H9 (cell line): ENCODE results near the gene FRK. TPM values are rescaled to one million over a fixed set of nuclear protein-coding genes. Genes with fewer than 3 reads are reported as not detected.

ENCODE experiments used
- DNase-seq: peaks from one replicate; pipeline ENCODE4 v3.0.0-alpha.2; 2017
- H2AFZ ChIP-seq: one replicate; pipeline ENCODE4 v1.6.1; 2013; ENCODE audit warnings: mild to moderate bottlenecking, low read length, control low read depth, moderate library complexity
- H2AK5ac ChIP-seq: 2 replicates; pipeline ENCODE4 v1.6.1; 2013; ENCODE audit warnings: low read length, control low read depth, mixed read lengths; ENCODE audit not compliant: insufficient read length
- H2BK120ac ChIP-seq: one replicate; pipeline ENCODE4 v1.6.1; 2013; ENCODE audit warnings: low read depth, mild to moderate bottlenecking, low read length, control low read depth, inconsistent platforms; ENCODE audit not compliant: poor library complexity, severe bottlenecking
- H2BK12ac ChIP-seq: 2 replicates; pipeline ENCODE4 v1.6.1; 2013; ENCODE audit warnings: low read length, control low read depth, mixed read lengths, low read depth; ENCODE audit not compliant: insufficient read length
- H2BK15ac ChIP-seq: 2 replicates; pipeline ENCODE4 v1.6.1; 2013; ENCODE audit warnings: low read depth, low read length, control low read depth
- H2BK20ac ChIP-seq: one replicate; pipeline ENCODE4 v1.6.1; 2013; ENCODE audit warnings: low read depth, mild to moderate bottlenecking, low read length, control low read depth, inconsistent platforms; ENCODE audit not compliant: poor library complexity, severe bottlenecking
- H2BK5ac ChIP-seq: 2 replicates; pipeline ENCODE4 v1.6.1; 2013; ENCODE audit warnings: low read length, control low read depth, mixed read lengths; ENCODE audit not compliant: insufficient read length
- H3K14ac ChIP-seq: 2 replicates; pipeline ENCODE4 v1.6.1; 2013; ENCODE audit warnings: low read length, control low read depth; ENCODE audit not compliant: insufficient read depth
- H3K18ac ChIP-seq: 2 replicates; pipeline ENCODE4 v1.6.1; 2013; ENCODE audit warnings: low read depth, mild to moderate bottlenecking, mixed read lengths, low read length, control low read depth; ENCODE audit not compliant: insufficient read length
- H3K23ac ChIP-seq: 2 replicates; pipeline ENCODE4 v1.6.1; 2013; ENCODE audit warnings: low read length, control low read depth, mixed read lengths, low read depth; ENCODE audit not compliant: insufficient read length
- H3K23me2 ChIP-seq: 2 replicates; pipeline ENCODE4 v1.6.1; 2013; ENCODE audit warnings: low read depth, mild to moderate bottlenecking, mixed read lengths, low read length, control low read depth; ENCODE audit not compliant: insufficient read length, poor library complexity, severe bottlenecking
- H3K27ac ChIP-seq: 2 replicates; pipeline ENCODE4 v1.5.1; 2013; ENCODE audit warnings: low read length, control low read depth, mixed read lengths, low read depth; ENCODE audit not compliant: insufficient read length
- H3K27me3 ChIP-seq: 2 replicates; pipeline ENCODE4 v1.6.1; 2013; ENCODE audit warnings: low read length, control low read depth, inconsistent platforms; ENCODE audit not compliant: insufficient read depth
- H3K4ac ChIP-seq: 2 replicates; pipeline ENCODE4 v1.6.1; 2013; ENCODE audit warnings: low read depth, mild to moderate bottlenecking, control low read depth, inconsistent platforms, low read length, moderate library complexity
- H3K4me1 ChIP-seq: 2 replicates; pipeline ENCODE4 v1.6.1; 2013; ENCODE audit warnings: low read length, control low read depth, inconsistent platforms; ENCODE audit not compliant: insufficient read depth
- H3K4me2 ChIP-seq: 2 replicates; pipeline ENCODE4 v1.6.1; 2013; ENCODE audit warnings: low read length, control low read depth, mixed read lengths; ENCODE audit not compliant: insufficient read length, insufficient read depth
- H3K56ac ChIP-seq: 2 replicates; pipeline ENCODE4 v1.6.1; 2013; ENCODE audit warnings: low read depth, mild to moderate bottlenecking, mixed read lengths, low read length, control low read depth; ENCODE audit not compliant: insufficient read length
- H3K79me1 ChIP-seq: 2 replicates; pipeline ENCODE4 v1.6.1; 2013; ENCODE audit warnings: low read depth, mild to moderate bottlenecking, moderate library complexity, low read length, control low read depth, inconsistent platforms; ENCODE audit not compliant: insufficient read depth, poor library complexity, severe bottlenecking
- H3K79me2 ChIP-seq: 2 replicates; pipeline ENCODE4 v1.6.1; 2013; ENCODE audit warnings: low read length, control low read depth, inconsistent platforms; ENCODE audit not compliant: insufficient read depth
- H3K9ac ChIP-seq: 2 replicates; pipeline ENCODE4 v1.6.1; 2013; ENCODE audit warnings: low read length, control low read depth, mixed read lengths; ENCODE audit not compliant: insufficient read length; ENCODE audit errors: extremely low read depth
- H3K9me3 ChIP-seq: one replicate; pipeline ENCODE4 v1.6.1; 2013; ENCODE audit warnings: low read depth, low read length, inconsistent platforms; ENCODE audit not compliant: control insufficient read depth
- H3T11ph ChIP-seq: one replicate; pipeline ENCODE4 v1.6.1; 2013; ENCODE audit warnings: mild to moderate bottlenecking, low read length, control low read depth, inconsistent platforms
- H4K20me1 ChIP-seq: one replicate; pipeline ENCODE4 v1.6.1; 2013; ENCODE audit not compliant: control insufficient read depth, insufficient read length, insufficient read depth
- H4K5ac ChIP-seq: 2 replicates; pipeline ENCODE4 v1.6.1; 2013; ENCODE audit warnings: low read depth, mild to moderate bottlenecking, mixed read lengths, low read length, control low read depth; ENCODE audit not compliant: insufficient read length
- H4K8ac ChIP-seq: replicated peaks from 2 replicates; pipeline ENCODE4 v1.6.1; 2013; ENCODE audit warnings: low read length, control low read depth, mixed read lengths, low read depth; ENCODE audit not compliant: insufficient read length
- H4K91ac ChIP-seq: 2 replicates; pipeline ENCODE4 v1.6.1; 2013; ENCODE audit warnings: low read depth, mild to moderate bottlenecking, moderate library complexity, mixed read lengths, low read length, control low read depth; ENCODE audit not compliant: insufficient read length
- H3K27ac Mint-ChIP-seq, 3 experiments: 2 replicates in 2 of 3; 3 replicates in 1 of 3; pipeline ENCODE4 v1.8.0; 2020 to 2021; ENCODE audit warnings: mixed read lengths in 3 of 3, mild to moderate bottlenecking in 1 of 3, moderate library complexity in 1 of 3
- H3K27me3 Mint-ChIP-seq: 2 replicates; pipeline ENCODE4 v1.8.0; 2021; ENCODE audit warnings: low read depth, mild to moderate bottlenecking, moderate library complexity, mixed read lengths
- H3K36me3 Mint-ChIP-seq, 3 experiments: 2 replicates in 2 of 3; 3 replicates in 1 of 3; pipeline ENCODE4 v1.8.0; 2020 to 2021; ENCODE audit warnings: low read depth in 3 of 3, mixed read lengths in 3 of 3; ENCODE audit not compliant: insufficient read depth in 1 of 3
- H3K4me1 Mint-ChIP-seq, 2 experiments: 2 replicates each; pipeline ENCODE4 v1.8.0; 2020; ENCODE audit warnings: mixed read lengths in 2 of 2
- H3K4me3 Mint-ChIP-seq, 2 experiments: 2 replicates in 1 of 2; 3 replicates in 1 of 2; pipeline ENCODE4 v1.8.0; 2020 to 2021; ENCODE audit warnings: mild to moderate bottlenecking in 2 of 2, mixed read lengths in 2 of 2, moderate library complexity in 1 of 2
- H3K9me3 Mint-ChIP-seq, 2 experiments: 2 replicates in 1 of 2; 3 replicates in 1 of 2; pipeline ENCODE4 v1.8.0; 2020; ENCODE audit warnings: mild to moderate bottlenecking in 2 of 2, mixed read lengths in 2 of 2, moderate library complexity in 1 of 2
- CTCF ChIP-seq: fragments of 200-600 bp; sonication (generic); conservative IDR thresholded peaks from 3 replicates; pipeline ENCODE4 v1.8.0; 2021; ENCODE audit warnings: antibody characterized with exemption, mild to moderate bottlenecking
- WGBS: extraction: QIAGEN DNeasy Blood & Tissue Kit; methylation state at CpG from one replicate; pipeline ENCODE4 v1.1.7; 2013; ENCODE audit warnings: missing lambda C conversion rate, low lambda C conversion rate, mixed read lengths; ENCODE audit not compliant: insufficient read length; ENCODE audit errors: extremely low coverage; 5-methylcytosine and 5-hydroxymethylcytosine counted together
- total RNA-seq: library from RNA; stranded (reverse); gene quantifications from 2 replicates; pipeline ENCODE4 v1.2.1, GENCODE V29; 2021

The FRK gene
- total RNA-seq, 1 experiment from 2014 or later, result 0.15 TPM

GRCh38 chr6:116035616-116036015 lies 25.1 kb downstream of the FRK start:
- Mint-ChIP-seq H3K27me3 (no peaks in the 10 kb centered on the region), H3K36me3 (no peaks in the 10 kb centered on the region), H3K4me3 (no peak overlapping the region), H3K9me3 (no peaks in the 10 kb centered on the region), H3K27ac (no peak overlapping the region), H3K4me1 (peaks cover 4 to 10% of the 10 kb centered on the region in 2 experiments)
- H3K23ac ChIP-seq, result no peak overlapping the region
- no peak overlapping the region for H4K8ac ChIP-seq
- no peak overlapping the region for H3K18ac ChIP-seq
- H2BK5ac ChIP-seq, result no peak overlapping the region
- no peak for TF ChIP-seq CTCF
- no peak overlapping the region for H3K4ac ChIP-seq
- no peak overlapping the region for H4K5ac ChIP-seq
- WGBS, result no CpG with 5 or more reads among the region's 4 CpGs
- no peaks in the 10 kb centered on the region for H3K9me3 ChIP-seq
- H2BK120ac ChIP-seq, result no peak overlapping the region
- no peaks in the 10 kb centered on the region for H3K27me3 ChIP-seq
- no peak overlapping the region for H3K27ac ChIP-seq
- no peak overlapping the region for H2AK5ac ChIP-seq
- H3K14ac ChIP-seq, result no peak overlapping the region
- H2BK15ac ChIP-seq, result no peak overlapping the region
- no peak overlapping the region for H2AFZ ChIP-seq
- no peaks in the 10 kb centered on the region for H3K4me1 ChIP-seq
- no peaks in the 10 kb centered on the region for H3K79me2 ChIP-seq
- no peak overlapping the region for H3K9ac ChIP-seq
- H3K56ac ChIP-seq, result no peak overlapping the region
- H2BK12ac ChIP-seq, result no peak overlapping the region
- H2BK20ac ChIP-seq, result no peak overlapping the region
- H4K20me1 ChIP-seq, result no peaks in the 10 kb centered on the region
- no peaks in the 10 kb centered on the region for H3K79me1 ChIP-seq
- no peak for DNase-seq
- H3K4me2 ChIP-seq, result no peak overlapping the region
- no peak overlapping the region for H4K91ac ChIP-seq
- no peak overlapping the region for H3T11ph ChIP-seq
- no peaks in the 10 kb centered on the region for H3K23me2 ChIP-seq
